ENCODE measurements around the gene RNLS. TPM values are rescaled to one million over a fixed set of nuclear protein-coding genes. Genes with fewer than 3 reads are reported as not detected.

Gene RNLS
- total RNA-seq, 1 experiment from 2014 or later: 8.7 TPM

GRCh38 chr10:88493691-88494483 lies 89.2 kb downstream of the RNLS start:
- CTCF ChIA-PET: no interaction called here

GRCh38 chr10:88491314-88491713 lies 91.8 kb downstream of the RNLS start:
- CTCF ChIA-PET: no interaction called here
- ATAC-seq: no peak

More at GRCh38 chr10:88493691-88494483, 89.2 kb downstream of the RNLS start:
- Mint-ChIP-seq H3K4me1 (peaks cover 20% of the 10 kb centered on the region), H3K27ac (no peak overlapping the region), H3K27me3 (ENCODE audit: low read depth) (no peaks in the 10 kb centered on the region), H3K36me3 (no peaks in the 10 kb centered on the region), H3K9me3 (no peaks in the 10 kb centered on the region), H3K4me3 (no peak overlapping the region)
- ATAC-seq (no peak), DNase-seq (ENCODE audit: low spot score) (no peak)
- TF ChIP-seq ZNF396 (CRISPR knock-in tag; IDR thresholded peaks at IDR 0.05; ENCODE audit: borderline replicate concordance) (no peak), SMAD4 (CRISPR knock-in tag; IDR thresholded peaks at IDR 0.05) (no peak), ZNF121 (CRISPR knock-in tag; IDR thresholded peaks at IDR 0.05) (no peak), ZNF512 (CRISPR knock-in tag; IDR thresholded peaks at IDR 0.05; ENCODE audit: borderline replicate concordance) (no peak), SOX15 (CRISPR knock-in tag; IDR thresholded peaks at IDR 0.05) (no peak), ZNF423 (CRISPR knock-in tag; IDR thresholded peaks at IDR 0.05) (no peak), ZSCAN18 (CRISPR knock-in tag; IDR thresholded peaks at IDR 0.05) (no peak), NFYB (CRISPR knock-in tag; conservative IDR thresholded peaks at IDR 0.05; ENCODE audit: low read depth) (no peak), MYBL2 (CRISPR knock-in tag; IDR thresholded peaks at IDR 0.05) (no peak), ZBTB21 (CRISPR knock-in tag; IDR thresholded peaks at IDR 0.05; ENCODE audit: borderline replicate concordance) (no peak), HMGA2 (CRISPR knock-in tag; IDR thresholded peaks at IDR 0.05) (no peak), ZBTB43 (CRISPR knock-in tag; IDR thresholded peaks at IDR 0.05) (no peak), ZMAT4 (CRISPR knock-in tag; IDR thresholded peaks at IDR 0.05) (no peak), TP53 (CRISPR knock-in tag; IDR thresholded peaks at IDR 0.05) (no peak), PRRX2 (CRISPR knock-in tag; IDR thresholded peaks at IDR 0.05) (no peak)
- POLR2A ChIA-PET: no interaction called here

More at GRCh38 chr10:88491314-88491713, 91.8 kb downstream of the RNLS start:
- Mint-ChIP-seq H3K4me3 (no peak overlapping the region), H3K9me3 (peaks cover 5% of the 10 kb centered on the region), H3K4me1 (peaks cover 20% of the 10 kb centered on the region), H3K27ac (no peak overlapping the region), H3K36me3 (no peaks in the 10 kb centered on the region), H3K27me3 (ENCODE audit: low read depth) (no peaks in the 10 kb centered on the region)
- POLR2A ChIA-PET: no interaction called here
- TF ChIP-seq ZNF263 (CRISPR knock-in tag; IDR thresholded peaks at IDR 0.05; ENCODE audit: low read depth) (no peak), RORB (CRISPR knock-in tag; IDR thresholded peaks at IDR 0.05) (no peak), STAT6 (CRISPR knock-in tag; conservative IDR thresholded peaks at IDR 0.05; ENCODE audit: low read depth) (no peak)
- no peak for DNase-seq (ENCODE audit: low spot score)

All from WTC11 (cell line).